NB4 (cell line): ENCODE measurements around the gene TECTA.
"Not testable (repeated sequence)": the region's sequence is repeated elsewhere in the genome, so short reads cannot be mapped to it uniquely, and the experiment has no call there.

Source experiments
- DNase-seq: peaks from one replicate; pipeline ENCODE4 v3.0.0; 2010; ENCODE audit warnings: low read depth
- H3K4me3 ChIP-seq: one replicate; pipeline ENCODE4 v1.5.1; 2011; ENCODE audit warnings: mild to moderate bottlenecking, low read depth, low read length, moderate library complexity
- MYC ChIP-seq: IDR thresholded peaks from 2 replicates; pipeline ENCODE4 v1.6.1; 2011; ENCODE audit warnings: low read depth, low read length
- POLR2A ChIP-seq: IDR thresholded peaks from 2 replicates; pipeline ENCODE4 v1.6.1; 2011; ENCODE audit warnings: mild to moderate bottlenecking; ENCODE audit not compliant: insufficient read length; ENCODE audit errors: extremely low read depth
- TF ChIP-seq, protein P1 (sequence below): IDR thresholded peaks from 2 replicates; pipeline ENCODE4 v1.6.1; 2011; ENCODE audit warnings: low read depth, low read length
- TF ChIP-seq, protein P2 (sequence below): IDR thresholded peaks from one replicate; pipeline ENCODE4 v1.5.1; 2012; ENCODE audit warnings: low read depth, low read length

The TECTA gene

DNA sequence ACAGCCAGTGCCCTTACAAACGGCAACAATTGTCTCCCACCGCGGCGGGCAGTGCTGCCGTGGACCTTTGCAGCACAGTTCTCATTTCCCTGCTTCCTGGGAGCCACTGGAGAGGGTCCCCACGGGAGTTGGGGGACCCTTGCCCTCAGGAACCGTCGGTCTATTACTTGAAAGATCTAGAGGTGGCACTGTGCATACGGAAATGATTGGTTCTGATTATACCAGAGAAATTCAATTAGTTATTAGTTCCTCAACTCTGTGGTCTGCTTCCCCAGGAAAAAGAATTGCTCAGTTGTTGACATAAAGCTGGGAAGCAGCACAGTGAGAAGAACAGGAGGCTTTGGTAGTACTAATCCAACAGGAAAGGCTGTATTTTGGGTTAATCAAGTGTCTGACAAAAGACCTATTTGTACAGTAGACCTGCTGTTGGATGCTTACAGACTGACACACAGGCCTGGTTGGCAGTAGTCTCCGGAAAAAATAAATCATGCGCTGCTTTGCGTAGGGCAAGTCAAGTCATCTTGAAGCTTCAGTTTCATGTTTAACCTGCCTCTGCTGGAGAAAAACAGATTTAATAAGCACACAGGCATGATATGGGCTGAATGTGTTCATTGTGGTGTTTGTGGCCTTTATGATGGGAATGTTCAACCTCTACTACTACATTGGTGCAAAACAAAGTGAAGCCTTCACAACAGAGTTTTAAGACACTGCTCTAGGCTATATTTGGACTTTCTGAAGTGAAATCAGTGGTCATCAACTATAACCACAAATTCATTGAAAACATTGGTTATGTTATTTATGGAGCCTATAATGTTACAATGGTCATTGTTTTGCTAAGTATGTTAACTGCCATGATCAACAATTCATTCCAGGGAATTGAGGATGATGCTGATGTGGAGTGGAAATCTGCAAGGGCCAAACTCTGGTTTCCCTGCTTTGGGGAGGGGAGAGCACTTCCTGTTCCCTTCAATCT, 136.9 kb downstream of the TECTA start:
- no peak for DNase-seq
- H3K4me3 ChIP-seq = no peak overlapping the region
- TF ChIP-seq, protein P1, sequence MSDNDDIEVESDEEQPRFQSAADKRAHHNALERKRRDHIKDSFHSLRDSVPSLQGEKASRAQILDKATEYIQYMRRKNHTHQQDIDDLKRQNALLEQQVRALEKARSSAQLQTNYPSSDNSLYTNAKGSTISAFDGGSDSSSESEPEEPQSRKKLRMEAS = no peak
- TF ChIP-seq POLR2A = no peak
- TF ChIP-seq MYC = no peak
- TF ChIP-seq, protein P2, sequence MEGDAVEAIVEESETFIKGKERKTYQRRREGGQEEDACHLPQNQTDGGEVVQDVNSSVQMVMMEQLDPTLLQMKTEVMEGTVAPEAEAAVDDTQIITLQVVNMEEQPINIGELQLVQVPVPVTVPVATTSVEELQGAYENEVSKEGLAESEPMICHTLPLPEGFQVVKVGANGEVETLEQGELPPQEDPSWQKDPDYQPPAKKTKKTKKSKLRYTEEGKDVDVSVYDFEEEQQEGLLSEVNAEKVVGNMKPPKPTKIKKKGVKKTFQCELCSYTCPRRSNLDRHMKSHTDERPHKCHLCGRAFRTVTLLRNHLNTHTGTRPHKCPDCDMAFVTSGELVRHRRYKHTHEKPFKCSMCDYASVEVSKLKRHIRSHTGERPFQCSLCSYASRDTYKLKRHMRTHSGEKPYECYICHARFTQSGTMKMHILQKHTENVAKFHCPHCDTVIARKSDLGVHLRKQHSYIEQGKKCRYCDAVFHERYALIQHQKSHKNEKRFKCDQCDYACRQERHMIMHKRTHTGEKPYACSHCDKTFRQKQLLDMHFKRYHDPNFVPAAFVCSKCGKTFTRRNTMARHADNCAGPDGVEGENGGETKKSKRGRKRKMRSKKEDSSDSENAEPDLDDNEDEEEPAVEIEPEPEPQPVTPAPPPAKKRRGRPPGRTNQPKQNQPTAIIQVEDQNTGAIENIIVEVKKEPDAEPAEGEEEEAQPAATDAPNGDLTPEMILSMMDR = no peak

DNA sequence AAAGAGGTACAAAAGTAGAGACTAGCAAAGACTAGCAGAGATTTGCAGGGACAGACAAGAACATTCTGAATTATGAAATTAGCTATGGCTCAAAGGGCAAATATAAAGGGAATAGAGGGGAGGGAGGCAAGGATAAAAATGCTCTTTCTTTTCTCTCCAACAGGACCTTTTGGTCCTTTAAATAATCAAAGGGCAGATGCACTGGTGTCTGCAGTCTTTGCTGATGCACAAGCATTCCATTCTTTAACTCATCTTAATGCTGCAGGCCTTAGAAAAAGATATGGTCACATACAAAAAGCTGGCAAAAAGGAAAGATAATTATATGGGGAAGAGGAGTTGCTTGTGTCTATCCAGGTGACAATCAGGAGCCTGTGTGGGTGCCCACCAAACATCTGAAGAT, 137.9 kb downstream of the TECTA start:
- no peak for DNase-seq
- TF ChIP-seq, protein P1 = no peak
- TF ChIP-seq, protein P2 = no peak
- TF ChIP-seq MYC (no peak), POLR2A (no peak)
- no peak overlapping the region for H3K4me3 ChIP-seq

DNA sequence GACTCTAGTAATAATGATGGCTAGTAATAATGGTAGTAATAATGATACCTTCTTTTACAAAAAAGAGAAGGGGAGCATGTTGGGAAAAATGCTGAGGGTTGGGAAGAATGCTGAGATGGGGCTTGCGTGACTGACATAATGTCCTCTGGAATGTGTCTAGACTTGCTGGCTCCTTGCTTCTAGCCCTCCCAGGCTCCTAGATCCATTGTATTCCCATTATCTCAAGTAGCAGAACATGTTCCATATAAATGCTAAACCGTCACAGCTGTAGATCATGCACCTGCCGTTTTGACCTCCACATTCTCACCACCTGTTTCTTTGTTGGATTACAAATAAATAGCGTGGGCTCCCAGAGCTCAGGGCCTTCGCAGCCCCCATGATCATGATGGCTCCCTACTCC, 139.0 kb downstream of the TECTA start:
- not testable (repeated sequence) for DNase-seq, H3K4me3 ChIP-seq

DNA sequence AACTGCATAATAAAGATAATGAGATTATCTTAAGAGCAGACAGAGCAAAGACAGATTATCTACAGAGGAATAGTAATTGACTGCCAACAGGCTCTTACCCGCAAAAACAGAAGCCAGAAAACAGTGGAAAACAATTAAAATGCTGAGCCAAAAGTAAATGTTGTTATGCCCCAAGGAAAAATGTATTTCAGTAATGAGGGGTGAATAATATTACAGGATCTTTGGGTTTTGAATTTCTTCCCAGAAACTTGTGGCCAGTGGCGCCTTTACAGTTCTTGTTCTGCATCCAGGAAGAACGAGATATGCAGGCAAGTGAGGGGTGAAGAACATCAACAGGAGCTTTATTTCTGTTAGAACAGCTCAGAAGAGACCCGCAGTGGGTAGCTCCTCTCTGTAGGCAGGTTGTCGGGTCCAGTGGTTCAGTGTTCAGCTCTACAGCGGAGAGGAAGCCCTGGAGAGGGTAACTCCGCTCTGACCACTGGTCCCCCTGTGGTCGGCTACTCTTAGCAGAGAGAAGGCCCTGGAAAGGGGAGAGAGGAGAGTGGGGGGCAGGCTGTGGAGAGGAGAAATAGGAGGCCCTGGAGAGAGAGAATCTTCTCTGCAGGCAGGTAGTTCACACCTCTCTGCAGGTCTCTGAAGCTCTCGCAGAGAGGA, 139.7 kb downstream of the TECTA start:
- DNase-seq = no peak
- TF ChIP-seq, protein P1 = no peak
- no peak for TF ChIP-seq POLR2A
- TF ChIP-seq, protein P2 = no peak
- H3K4me3 ChIP-seq = no peak overlapping the region
